ENCODE data around the gene RASSF8. TPM values are rescaled to one million over a fixed set of nuclear protein-coding genes. Genes with fewer than 3 reads are reported as not detected.

RASSF8 gene
- total RNA-seq, 1 donor from 2014 or later = 0.39 TPM

DNA sequence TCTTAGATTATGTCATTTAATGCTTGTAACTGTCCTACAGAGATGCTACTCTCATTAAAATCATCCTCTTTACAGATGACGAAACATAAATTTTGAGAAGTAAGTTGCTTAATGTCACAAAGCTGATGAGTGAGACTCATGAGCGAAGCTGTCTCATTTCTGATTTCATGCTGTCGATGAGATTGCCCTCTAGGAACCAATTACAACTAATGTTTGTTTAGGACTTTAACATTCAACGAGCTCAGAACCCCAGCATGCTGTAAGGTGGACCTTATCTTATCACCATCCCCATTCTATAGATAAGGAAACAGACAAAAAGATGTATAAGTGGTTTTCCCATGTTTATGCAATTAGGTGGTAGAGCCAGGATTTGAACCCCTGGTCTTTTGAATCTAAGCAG is 143.3 kb downstream of the RASSF8 start:
- intact Hi-C loops (cut with micrococcal nuclease) = no loop called here

DNA sequence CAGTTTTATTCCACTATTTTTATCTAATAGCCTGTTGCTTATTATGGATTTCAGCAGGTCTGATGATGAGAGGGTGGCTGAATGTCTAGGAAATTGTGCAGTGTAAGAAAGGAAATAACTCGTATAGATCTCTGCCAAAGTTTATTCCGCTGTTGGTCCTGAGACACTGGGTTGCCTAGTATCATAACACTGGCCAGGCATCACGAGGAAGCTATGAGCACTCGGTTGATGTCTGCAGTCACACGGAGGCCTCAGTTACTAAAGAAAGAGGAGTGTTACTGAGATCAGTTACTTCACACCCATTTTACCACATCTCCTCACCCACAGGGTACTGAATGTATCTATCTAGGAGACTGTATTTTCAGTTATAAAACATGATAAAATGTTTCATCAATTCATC is 144.5 kb downstream of the RASSF8 start:
- intact Hi-C loops (cut with micrococcal nuclease) = no loop called here

DNA sequence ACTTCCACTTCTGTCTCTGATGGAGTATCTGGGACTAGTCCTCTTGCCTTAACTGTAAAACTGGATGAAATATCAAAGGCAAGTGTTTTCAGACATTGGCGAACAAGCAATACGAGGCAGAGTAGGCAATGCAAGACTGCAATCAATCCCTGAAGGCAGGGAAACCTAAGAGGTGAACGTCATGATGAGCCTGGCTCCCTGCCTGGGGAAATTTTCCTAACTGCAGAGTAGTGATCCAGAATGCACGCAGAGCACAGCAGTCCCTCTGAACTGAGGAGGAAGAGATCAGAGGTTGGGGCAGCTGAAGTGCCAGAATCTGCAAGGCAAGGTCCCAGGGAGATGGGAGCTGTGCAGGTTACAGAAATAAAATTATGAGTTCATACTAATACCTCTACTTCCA is 147.9 kb downstream of the RASSF8 start:
- intact Hi-C loops (cut with micrococcal nuclease) = no loop called here

DNA sequence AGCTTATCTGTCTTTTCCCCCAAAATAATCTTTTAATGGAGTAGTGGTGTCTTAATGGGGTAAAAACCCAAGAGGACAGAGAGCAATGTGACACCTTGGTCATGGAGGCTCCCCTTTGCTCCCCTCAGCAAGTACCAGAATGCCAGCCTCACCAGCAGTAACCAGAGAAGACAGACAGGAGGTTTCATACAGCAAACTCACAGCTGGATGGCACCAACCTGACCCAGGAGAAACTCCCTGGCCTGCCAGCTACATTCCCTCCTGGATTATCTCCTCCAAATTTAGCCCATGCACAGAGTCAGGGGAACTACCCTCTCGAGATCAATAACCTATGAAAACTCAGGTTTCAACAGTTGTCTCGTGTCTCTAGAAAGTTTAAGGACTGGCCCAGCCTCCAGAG is 150.4 kb downstream of the RASSF8 start:
- intact Hi-C loops (cut with micrococcal nuclease) = no loop called here

DNA sequence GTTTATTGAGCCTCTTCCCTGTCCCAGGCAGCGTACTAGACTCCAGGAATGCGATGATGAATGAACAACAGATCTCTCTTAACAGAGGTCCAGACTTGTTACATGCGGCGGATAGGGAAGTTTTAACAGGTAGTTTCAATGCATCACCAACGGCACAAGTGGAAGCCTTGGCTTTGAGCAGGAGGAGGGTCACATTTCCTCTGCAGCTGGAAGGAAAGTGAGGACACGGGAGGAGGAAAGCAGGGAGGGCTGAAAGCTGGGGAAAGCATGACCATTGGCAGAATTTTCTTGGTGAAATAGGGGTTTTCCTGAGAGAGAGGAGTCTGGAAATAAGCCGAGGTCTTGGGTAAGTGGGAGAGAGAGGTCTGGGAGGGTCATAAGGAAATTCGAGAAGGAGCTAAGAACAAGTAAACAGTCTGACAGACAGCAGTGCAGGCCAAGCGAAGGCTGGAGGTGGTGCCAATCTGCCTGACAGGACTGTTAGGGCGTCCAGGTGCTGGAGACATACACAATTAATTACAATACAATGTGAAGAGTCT is 150.9 kb downstream of the RASSF8 start:
- intact Hi-C loops (cut with micrococcal nuclease) = no loop called here

DNA sequence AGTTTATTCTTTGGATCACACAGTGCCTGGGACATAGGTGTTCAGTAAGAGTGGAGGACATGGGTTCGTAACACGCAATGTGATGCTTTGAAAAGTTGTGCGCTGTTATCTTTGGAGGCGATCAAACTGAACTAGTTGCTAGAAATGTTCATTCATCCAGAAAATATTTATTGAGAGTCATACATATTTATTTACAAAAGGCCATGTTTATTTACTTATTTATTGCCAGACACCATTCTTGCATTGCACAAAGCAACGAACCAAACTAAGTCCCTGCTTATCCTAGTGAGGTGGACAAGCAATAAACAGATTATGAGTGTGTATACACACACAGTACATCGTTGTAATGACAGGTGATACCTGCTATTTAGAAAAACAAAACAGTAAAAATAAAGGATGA is 153.8 kb downstream of the RASSF8 start:
- intact Hi-C loops (cut with micrococcal nuclease) = no loop called here

DNA sequence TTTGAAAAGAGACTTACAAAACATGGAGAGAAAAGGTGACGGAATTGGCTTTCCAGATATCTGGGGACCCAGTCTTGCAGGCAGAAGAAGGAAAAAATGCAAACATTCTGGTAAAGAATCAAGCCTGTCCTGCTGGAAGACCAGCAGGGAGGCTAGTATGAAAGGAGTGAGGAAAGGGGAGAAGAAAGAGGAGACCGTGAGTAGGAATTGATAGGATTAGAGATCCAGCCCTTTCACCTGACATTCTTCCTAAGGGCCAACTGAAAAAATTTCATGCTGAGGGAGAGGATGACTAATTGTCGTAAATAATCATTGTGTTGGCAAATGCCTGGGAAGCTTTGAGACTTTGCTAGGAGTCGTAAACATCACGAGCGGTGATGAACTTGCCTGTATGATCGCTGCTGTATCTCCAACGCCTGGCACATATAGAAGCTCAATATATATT is 154.2 kb downstream of the RASSF8 start:
- intact Hi-C loops (cut with micrococcal nuclease) = no loop called here

DNA sequence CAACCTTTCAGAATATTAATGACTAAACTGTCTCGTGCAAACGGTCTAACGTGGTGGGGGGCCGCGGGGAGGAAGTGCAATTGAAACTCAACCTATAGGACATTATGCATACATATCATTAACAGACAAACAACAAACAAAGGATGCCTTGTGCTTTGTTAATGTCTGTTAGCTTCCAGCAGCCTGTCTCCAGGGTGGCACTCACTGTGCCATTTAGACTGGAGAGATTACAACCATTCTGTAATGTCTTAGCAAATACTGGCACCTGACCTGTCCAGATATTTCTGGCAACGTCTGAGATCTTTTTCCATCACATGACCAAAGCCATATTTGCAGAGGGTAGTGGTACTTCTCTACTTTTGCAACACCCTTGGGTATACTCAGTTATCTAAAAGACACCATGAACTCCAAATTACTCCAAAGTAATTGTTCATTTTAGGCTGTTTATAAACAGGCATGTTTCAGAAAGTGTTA is 154.7 kb downstream of the RASSF8 start:
- intact Hi-C loops (cut with micrococcal nuclease) = no loop called here

DNA sequence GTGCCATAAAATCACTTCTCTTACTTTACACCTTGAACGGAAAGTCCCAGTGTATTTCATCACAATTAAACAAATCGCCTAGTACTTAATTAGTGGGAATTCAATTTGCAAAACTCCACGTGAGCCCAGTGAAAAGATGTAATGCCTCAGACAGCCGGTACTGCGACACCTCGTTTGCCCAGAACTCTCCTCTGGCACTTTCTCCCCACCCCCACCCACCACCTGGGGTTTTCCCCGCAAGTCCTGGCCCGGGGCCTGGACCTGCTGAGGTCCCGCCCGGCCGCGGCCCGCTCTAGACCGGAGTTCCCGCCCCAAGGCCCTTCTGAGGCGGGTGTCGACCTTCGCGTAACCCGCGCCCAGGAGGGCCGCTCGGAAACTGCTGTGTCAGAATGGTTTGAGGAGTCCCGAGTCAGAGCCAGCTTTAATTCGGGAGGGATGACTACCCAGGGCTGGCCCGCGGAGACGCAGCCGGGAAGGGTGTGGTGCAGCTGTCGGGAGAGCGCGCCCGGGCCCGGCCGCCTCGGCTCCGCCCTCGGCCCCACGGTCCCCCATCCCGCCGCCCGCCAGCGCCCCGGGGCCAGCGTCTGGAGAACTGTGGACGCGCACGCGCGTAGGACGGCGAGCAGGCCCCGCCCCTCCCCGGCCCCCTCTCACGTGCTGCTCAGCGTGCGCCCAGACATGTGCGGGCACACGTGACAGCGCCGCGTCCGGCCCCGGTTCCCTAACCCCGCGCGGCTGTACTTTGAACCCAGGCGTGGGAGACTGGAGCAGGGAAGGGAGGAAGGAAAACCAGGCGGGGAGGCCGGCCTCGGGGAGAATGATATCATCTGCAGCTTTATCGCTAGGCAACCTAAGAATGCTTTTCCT is 155.6 kb downstream of the RASSF8 start:
- intact Hi-C loops (cut with micrococcal nuclease) = no loop called here

DNA sequence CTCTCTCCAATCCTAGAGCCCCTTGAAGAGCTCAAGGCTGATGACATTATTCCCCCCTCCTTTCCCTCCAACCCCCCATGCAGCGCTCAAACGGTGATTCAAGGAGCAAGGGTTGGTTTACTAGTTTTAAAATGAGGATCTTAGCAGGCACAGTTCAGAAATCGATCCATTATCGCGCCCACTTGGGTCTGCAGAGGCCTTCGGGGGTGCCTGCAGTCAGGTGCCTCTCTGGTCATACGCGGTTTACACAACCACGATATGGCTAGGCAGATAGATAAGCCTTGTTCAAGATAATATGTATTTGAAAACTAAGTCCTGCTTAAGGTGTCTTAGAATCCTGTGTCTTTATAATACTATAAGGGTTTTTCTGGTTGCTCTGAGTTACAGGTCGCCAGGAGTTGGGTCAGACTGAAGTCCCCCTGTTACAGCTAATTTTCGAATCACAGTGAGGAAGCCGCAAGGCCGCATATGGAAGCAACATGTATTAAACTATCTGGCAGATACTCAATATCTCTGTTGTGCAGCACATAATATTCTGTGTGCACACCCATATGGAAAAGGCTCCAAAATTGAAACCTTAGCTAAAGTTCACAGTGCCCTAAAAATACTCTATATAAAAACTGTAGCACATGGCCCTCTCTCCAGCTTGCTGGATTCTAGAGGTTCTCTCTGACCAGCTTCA is 156.4 kb downstream of the RASSF8 start:
- intact Hi-C loops (cut with micrococcal nuclease) = loop anchor here (5.0 kb wide), 2 partner anchors 497 to 537 kb away; no protein-coding TSS in a partner anchor

DNA sequence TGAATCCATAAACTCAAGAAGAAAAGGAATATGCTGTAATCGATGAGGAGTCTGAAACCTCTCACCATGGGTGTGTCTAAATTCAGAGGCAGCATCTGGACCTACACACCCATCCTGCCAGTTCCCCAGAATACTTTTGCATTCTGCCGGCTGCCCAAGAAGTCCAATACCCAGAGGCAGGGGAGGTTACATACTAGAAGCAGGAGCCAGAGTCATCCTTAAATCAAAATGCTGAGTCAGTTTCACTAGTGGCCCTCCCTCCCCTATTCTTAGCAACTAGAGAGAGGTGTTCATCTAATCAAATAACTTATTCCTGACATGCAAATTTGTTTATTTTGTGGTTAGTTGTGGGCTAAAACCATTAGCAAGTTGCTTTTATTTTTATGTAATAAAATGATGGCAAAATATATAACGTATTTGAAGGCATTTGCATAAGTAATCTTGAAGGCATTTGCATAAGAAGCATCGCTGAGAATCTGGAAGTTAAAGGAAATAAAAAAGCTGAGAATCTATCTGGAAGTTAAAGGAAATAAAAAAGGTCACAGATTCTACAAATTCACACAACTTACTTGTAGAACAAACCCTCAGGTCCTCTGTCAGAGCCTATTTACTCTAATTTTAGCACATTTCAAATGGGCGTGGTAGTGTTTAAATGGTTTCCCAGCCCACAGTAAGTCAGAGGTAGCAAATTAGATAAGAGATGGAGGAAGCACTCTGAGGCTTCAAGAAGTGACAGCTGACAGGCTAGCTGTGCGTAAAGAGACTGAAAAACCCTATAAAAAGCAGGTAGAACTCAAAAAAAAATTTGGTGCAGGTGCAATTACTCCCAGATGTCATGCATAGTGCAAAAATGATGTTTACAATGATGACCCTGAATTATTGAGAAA is 158.6 kb downstream of the RASSF8 start:
- intact Hi-C loops (cut with micrococcal nuclease) = loop anchor here (5.0 kb wide), 2 partner anchors 495 to 535 kb away; no protein-coding TSS in a partner anchor

DNA sequence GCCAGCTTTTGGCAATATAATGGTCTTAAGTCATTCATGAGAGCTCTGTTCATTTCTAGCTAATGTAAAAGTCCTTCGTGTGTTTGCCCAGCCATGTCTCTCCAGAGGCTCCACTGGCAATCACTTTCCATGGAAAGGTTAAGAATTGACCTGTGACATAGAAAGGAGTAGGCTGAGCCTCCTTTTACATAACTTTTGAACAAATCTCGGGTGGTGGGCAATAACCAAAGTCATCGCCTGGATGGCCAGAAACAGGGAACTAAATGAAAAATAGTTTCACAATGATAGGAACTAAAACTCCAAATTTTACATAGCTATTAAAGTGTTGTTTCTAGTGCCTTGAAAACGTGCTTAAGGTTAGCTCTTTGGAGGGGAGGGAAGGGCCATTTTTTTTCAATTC is 159.8 kb downstream of the RASSF8 start:
- intact Hi-C loops (cut with micrococcal nuclease) = loop anchor here (5.0 kb wide), 2 partner anchors 494 to 534 kb away; no protein-coding TSS in a partner anchor

DNA sequence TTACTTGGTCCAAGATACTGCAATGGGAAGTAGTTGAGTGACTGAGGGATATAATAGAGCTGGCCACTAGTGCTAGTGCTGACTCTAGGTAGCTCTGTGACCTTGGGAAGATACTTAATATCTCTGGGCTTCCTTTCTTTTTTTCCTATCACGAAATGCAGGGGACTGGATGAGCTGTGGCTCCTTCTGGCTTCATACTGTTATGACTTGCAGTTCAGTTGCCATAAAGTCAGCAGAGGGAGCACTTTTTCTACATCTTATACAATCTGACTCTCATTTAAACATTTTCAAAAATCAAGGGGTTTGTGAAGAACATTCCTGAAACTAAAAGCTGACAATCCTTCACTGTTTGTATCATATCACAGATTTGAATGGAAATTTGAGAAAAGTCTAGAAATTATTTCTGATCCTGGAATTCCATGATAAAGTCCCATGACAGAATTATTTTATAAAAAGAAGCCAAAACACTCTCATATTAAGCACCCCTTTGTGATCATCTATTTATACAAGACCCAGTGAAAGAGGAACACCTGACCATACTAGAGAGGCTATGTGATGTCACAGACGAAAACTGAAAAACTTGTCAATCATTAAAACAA is 161.0 kb downstream of the RASSF8 start:
- intact Hi-C loops (cut with micrococcal nuclease) = loop anchor here (5.0 kb wide), 2 partner anchors 493 to 533 kb away; no protein-coding TSS in a partner anchor

DNA sequence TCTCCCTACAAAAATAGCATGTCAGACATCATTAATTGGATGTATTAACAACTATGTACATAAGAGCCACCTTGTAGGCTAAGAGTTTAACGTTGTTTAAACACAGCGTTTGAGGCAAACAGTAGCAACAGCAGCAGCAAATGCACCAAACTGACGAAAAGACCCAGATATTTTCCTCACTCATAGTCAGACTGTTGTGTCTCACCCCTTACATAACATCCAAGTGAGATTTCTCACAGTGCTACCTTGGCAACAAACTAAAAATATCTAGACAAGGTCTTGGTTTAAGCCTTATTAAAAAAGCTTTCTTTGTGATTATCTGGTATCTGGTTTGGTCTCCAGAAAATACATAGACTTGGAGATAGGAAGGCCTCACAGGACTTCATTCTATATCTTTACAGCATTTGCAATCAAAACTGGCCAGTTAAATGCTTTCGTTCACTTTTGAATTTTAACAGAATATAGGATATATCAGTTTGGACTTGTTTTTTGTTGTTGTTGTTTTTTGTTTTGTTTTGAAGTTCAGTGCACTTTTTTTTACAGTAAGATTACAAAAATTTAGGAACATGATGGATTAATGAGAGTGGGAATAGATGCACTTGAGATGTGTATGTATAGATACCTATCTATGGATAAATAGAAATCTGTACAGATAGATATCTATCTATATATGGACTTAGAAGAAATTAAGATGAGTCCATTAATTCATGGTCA is 162.2 kb downstream of the RASSF8 start:
- intact Hi-C loops (cut with micrococcal nuclease) = loop anchor here (10.0 kb wide), 2 partner anchors 166 to 724 kb away; partner anchors contain the start of gene RASSF8

DNA sequence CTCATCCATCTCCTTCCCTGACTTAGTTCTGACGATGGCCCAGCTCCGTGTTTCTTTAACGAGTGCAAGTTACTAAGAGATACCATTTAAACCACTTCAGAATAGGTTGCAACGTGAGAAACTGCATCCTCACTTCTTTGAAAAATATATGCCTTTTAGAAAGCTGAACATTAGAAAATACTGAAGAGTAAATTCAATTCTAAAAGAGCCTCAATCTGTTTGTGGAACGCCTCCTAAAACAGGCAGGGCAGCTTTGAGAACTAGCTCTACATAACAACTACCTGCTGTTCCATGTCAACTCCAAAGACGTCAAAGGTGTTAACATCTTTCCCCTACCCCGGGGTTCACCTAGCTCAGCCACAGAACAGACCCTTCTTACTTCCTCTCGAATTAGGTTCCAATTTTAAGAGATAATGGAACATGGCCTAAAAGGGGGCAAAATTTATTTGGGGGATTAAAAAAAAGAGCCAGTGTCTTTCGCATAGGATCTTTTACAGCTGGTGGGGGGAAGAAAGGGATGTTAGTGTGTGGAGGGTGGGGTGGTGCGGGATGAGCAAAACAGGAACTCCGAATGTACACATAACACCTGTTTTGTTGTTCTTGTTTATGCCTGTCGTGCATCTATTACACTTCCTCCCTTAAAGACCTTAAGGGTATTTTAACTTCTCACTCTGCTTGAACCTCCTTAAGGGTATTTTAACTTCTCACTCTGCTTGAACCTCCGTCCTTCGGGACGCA is 163.0 kb downstream of the RASSF8 start:
- intact Hi-C loops (cut with micrococcal nuclease) = loop anchor here (10.0 kb wide), 2 partner anchors 167 to 723 kb away; partner anchors contain the start of gene RASSF8

DNA sequence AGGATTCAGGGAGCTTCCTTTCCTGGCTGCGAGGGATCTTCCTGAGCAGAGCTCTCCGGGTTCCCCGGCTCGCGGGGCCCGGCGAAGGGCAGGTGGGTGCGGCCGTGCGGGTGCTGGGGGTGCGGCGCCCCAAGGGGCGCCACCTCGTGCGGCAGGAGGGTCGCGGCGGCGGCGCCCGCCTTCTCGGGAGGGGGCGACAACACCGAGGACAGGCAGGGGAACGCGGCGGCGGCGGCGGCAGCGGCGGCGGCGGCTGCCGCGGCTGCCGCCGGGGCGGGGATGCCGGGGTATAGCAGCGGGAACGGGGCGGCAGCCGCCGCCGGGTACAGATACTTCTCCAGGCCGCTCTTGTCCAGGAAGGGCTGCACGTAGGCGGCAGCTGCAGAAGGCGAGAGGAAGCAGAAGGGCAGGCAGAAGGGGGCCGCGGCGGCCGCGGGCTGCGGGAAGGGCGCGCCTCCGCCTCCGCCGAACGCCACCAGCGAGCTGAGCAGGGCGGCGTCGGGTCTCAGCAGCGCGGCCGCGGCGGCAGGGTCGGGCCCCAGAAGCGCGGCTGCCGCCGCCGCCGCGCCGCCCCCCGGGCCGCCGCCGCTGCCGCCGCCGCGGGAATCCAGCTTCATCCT is 163.7 kb downstream of the RASSF8 start:
- intact Hi-C loops (cut with micrococcal nuclease) = loop anchor here (10.0 kb wide), 2 partner anchors 167 to 723 kb away; partner anchors contain the start of gene RASSF8

DNA sequence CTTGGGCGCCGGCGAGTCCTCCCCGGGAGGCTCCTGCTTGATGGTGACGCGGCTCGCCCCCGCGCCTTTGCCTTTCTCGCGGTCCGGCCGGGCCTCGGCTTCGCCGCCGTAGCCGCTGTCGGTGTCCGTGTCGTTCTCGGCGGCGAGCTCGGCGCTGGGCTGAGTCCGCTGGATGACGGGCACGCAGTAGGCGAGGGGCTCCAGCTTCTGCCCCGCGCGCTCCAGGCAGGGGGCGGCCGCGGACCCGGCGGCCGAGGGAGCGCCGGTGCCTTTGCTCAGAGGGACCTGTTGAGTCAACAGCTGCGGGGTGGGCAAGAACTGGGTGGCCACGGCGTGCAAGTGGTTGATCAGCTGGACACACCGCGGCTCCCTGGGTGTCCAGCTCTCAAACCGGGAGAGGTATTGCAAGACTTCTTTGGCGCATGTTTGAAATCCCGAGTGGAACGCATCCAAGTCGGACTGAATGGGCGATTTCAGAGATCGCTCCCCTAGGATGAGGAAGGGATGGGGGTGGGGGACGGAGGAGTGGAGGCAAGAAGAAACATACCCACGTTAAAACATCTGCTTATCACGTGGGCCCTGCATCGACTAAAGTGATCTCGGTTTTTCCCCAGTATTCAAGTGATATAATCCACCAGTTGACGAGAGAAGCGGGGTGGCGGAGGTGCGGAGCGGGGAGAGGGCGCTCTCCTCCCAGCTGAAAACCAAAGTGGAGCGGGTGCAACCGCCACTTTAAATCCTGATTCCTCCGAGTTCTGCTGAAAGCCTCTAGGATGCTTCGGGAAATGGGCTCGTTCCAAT is 164.4 kb downstream of the RASSF8 start:
- intact Hi-C loops (cut with micrococcal nuclease) = loop anchor here (10.0 kb wide), 2 partner anchors 168 to 722 kb away; partner anchors contain the start of gene RASSF8

Data from T-helper 2 cell treated with Interferon-gamma antibody and Interleukin-4, amounts not matched to agents 100 ng/mL and 5 ng/mL, for 36 hours (primary cell).